ENCODE data around the gene UBFD1. TPM values are rescaled to one million over a fixed set of nuclear protein-coding genes. Genes with fewer than 3 reads are reported as not detected.
A peak's percentile ranks its signal among the peaks of the same experiment; 100 is the strongest.

The UBFD1 gene
- total RNA-seq, 1 donor from 2014 or later, result 97.6 TPM

GRCh38 chr16:23552161-23552560 is 5.4 kb upstream of the UBFD1 start:
- no peak overlapping the region for H3K27ac Mint-ChIP-seq

GRCh38 chr16:23554536-23554935 is 3.0 kb upstream of the UBFD1 start:
- no peak overlapping the region for H3K4me3 Mint-ChIP-seq
- no peaks in the 10 kb centered on the region for H3K27me3 Mint-ChIP-seq
- no peaks in the 10 kb centered on the region for H3K9me3 Mint-ChIP-seq
- TF ChIP-seq CTCF (conservative IDR thresholded peaks at IDR 0.05), result no peak
- no peaks in the 10 kb centered on the region for H3K4me1 Mint-ChIP-seq (ENCODE audit: unreplicated experiment)
- no peak overlapping the region for H3K27ac Mint-ChIP-seq
- H3K36me3 Mint-ChIP-seq, result peaks cover 3% of the 10 kb centered on the region
- DNase-seq (ENCODE audit: extremely low spot score, unreplicated experiment), result no peak

More at GRCh38 chr16:23552161-23552560, 5.4 kb upstream of the UBFD1 start:
- Mint-ChIP-seq H3K4me1 (ENCODE audit: unreplicated experiment) (no peaks in the 10 kb centered on the region), H3K27me3 (no peaks in the 10 kb centered on the region), H3K4me3 (no peak overlapping the region), H3K36me3 (peaks cover 5% of the 10 kb centered on the region), H3K9me3 (no peaks in the 10 kb centered on the region)
- no peak for DNase-seq (ENCODE audit: extremely low spot score, unreplicated experiment)
- TF ChIP-seq CTCF (conservative IDR thresholded peaks at IDR 0.05), result no peak

- no peak for TF ChIP-seq CTCF (conservative IDR thresholded peaks at IDR 0.05)
- DNase-seq (ENCODE audit: extremely low spot score, unreplicated experiment), result peak; percentile 71
- H3K4me3 Mint-ChIP-seq, result peak overlapping the region; percentile 94
- H3K27me3 Mint-ChIP-seq, result no peaks in the 10 kb centered on the region
- H3K4me1 Mint-ChIP-seq (ENCODE audit: unreplicated experiment), result no peaks in the 10 kb centered on the region
- H3K27ac Mint-ChIP-seq, result peak overlapping the region; percentile 92
- H3K9me3 Mint-ChIP-seq, result no peaks in the 10 kb centered on the region
- no peaks in the 10 kb centered on the region for H3K36me3 Mint-ChIP-seq
Measured at GRCh38 chr16:23557779-23558702, 514 bp downstream of the UBFD1 start.

- peak overlapping the region; percentile 29 for H3K27ac Mint-ChIP-seq
- no peak for DNase-seq (ENCODE audit: extremely low spot score, unreplicated experiment)
- H3K27me3 Mint-ChIP-seq, result no peaks in the 10 kb centered on the region
- no peak for TF ChIP-seq CTCF (conservative IDR thresholded peaks at IDR 0.05)
- no peaks in the 10 kb centered on the region for H3K4me1 Mint-ChIP-seq (ENCODE audit: unreplicated experiment)
- H3K9me3 Mint-ChIP-seq, result no peaks in the 10 kb centered on the region
- no peak overlapping the region for H3K4me3 Mint-ChIP-seq
- peaks cover 11% of the 10 kb centered on the region for H3K36me3 Mint-ChIP-seq
Measured at GRCh38 chr16:23561586-23561985, 4.1 kb downstream of the UBFD1 start.

- no peak for TF ChIP-seq CTCF (conservative IDR thresholded peaks at IDR 0.05)
- Mint-ChIP-seq H3K27ac (no peak overlapping the region), H3K36me3 (peaks cover 19% of the 10 kb centered on the region), H3K4me3 (no peak overlapping the region), H3K27me3 (no peaks in the 10 kb centered on the region), H3K4me1 (ENCODE audit: unreplicated experiment) (no peaks in the 10 kb centered on the region), H3K9me3 (no peaks in the 10 kb centered on the region)
- no peak for DNase-seq (ENCODE audit: extremely low spot score, unreplicated experiment)
Measured at GRCh38 chr16:23562505-23562904, 5.0 kb downstream of the UBFD1 start.

Measured in type B pancreatic cell (in vitro differentiated cells).